GM12874 (cell line): Measurements from ENCODE around the gene TMEM38A.

Source experiments
- CTCF ChIP-seq: IDR thresholded peaks from 2 replicates; pipeline ENCODE4 v1.5.1; 2011; ENCODE audit warnings: low read depth, mild to moderate bottlenecking, control low read depth, low read length, moderate library complexity; ENCODE audit not compliant: insufficient read depth

Gene TMEM38A

GRCh38 chr19:16660763-16661479, at the start of gene TMEM38A:
TMEM38A (plus strand) TSS chr19:16661139; CDS start chr19:16661218, 79 bp downstream.
- no peak for TF ChIP-seq CTCF

GRCh38 chr19:16612636-16613035, 48.3 kb upstream of the TMEM38A start:
- no peak for TF ChIP-seq CTCF

GRCh38 chr19:16613841-16614240, 47.1 kb upstream of the TMEM38A start:
- no peak for TF ChIP-seq CTCF

GRCh38 chr19:16614941-16615340, 46.0 kb upstream of the TMEM38A start:
- no peak for TF ChIP-seq CTCF

GRCh38 chr19:16615808-16616207, 45.1 kb upstream of the TMEM38A start:
- TF ChIP-seq CTCF = no peak

- TF ChIP-seq CTCF = no peak
These were observed 42.7 kb upstream of the TMEM38A start for GRCh38 chr19:16618248-16618647.

GRCh38 chr19:16619457-16619856, 41.5 kb upstream of the TMEM38A start:
- no peak for TF ChIP-seq CTCF
